HEK293T (cell line): ENCODE results near the gene TTC39C.

ENCODE experiments used
- HDGF ChIP-seq: fragments of 450-650 bp; IDR thresholded peaks from 2 replicates; pipeline ENCODE4 v1.6.1; 2017; ENCODE audit warnings: antibody characterized with exemption, borderline replicate concordance
- L3MBTL2 ChIP-seq: fragments of 450-650 bp; conservative IDR thresholded peaks from 2 replicates; pipeline ENCODE4 v1.6.1; 2016; ENCODE audit warnings: mild to moderate bottlenecking
- SP1 ChIP-seq: fragments of 450-650 bp; IDR thresholded peaks from 2 replicates; pipeline ENCODE4 v1.6.1; 2017
- TARDBP ChIP-seq: fragments of 450-650 bp; IDR thresholded peaks from 2 replicates; pipeline ENCODE4 v1.6.1; 2016

DNA sequence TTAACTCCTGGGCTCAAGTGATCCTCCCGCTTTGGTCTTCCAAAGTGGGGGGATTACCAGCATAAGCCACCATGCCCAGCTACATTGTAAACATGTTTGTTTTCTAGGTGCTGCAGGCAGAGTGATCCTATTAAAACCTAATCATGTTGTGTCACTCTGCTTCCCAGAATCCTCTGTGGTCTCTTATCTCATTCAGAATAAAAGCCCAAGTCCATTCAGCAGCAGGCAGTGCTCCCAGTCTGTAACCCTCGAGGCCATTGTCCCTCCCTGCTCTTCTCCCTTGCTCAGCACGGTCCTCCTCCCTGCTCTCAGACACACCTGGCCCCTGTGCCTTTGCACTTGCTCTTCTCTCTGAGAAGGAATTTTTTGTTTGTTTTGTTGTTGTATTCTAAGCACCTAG lies 113.2 kb downstream of the TTC39C start:
- TF ChIP-seq SP1 = no peak
- TF ChIP-seq L3MBTL2 = no peak
- no peak for TF ChIP-seq HDGF
- no peak for TF ChIP-seq TARDBP
